HuH-7.5 (cell line): ENCODE measurements around the gene PRPF6.

Experiments used
- DNase-seq: peaks from one replicate; pipeline ENCODE4 v3.0.0; 2011; ENCODE audit warnings: low spot score

The PRPF6 gene

GRCh38 chr20:64035933-64036345, 55.0 kb downstream of the PRPF6 start, which contains the start of gene C20orf204:
Gene C20orf204, plus strand, starts transcription at chr20:64036182. Its CDS starts 142 bp downstream, at chr20:64036324.
- no peak for DNase-seq

GRCh38 chr20:64036346-64037198, 55.6 kb downstream of the PRPF6 start:
- DNase-seq = no peak

DNA sequence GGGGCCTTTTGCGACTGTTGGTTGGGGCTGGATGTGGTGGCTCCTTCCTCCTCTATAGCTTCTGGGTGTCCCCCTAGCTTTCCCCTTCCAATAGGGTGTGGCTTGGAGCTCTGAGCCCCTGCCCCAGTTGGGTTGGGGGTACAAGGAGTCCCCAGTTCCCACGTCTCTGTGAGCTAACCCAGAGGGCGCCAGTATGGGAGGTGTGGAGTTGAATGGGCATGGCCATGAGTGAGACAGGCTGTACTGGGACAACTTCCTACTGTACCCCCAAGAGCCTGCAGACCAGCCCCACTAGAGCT, 56.2 kb downstream of the PRPF6 start:
- no peak for DNase-seq

- no peak for DNase-seq
Measured at GRCh38 chr20:64037498-64038213, 56.7 kb downstream of the PRPF6 start.

DNA sequence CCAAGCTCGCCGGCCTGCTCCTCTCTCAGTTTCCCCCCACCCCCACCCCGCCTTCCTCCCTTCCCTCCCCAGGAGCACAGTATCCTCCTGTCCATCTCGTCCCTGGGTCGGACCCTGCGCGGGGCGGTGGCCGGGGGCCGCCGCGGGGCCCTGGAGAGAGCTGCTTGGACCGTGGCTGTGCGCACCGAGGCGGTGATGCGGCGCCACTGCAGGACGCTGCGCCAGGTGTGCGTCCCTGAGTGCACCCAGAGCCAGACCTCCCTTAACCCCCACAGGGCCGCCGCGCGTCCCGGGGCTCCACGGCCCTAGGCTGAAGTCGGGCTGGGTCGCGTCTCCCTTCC, 57.3 kb downstream of the PRPF6 start:
- DNase-seq = peak; percentile 85

DNA sequence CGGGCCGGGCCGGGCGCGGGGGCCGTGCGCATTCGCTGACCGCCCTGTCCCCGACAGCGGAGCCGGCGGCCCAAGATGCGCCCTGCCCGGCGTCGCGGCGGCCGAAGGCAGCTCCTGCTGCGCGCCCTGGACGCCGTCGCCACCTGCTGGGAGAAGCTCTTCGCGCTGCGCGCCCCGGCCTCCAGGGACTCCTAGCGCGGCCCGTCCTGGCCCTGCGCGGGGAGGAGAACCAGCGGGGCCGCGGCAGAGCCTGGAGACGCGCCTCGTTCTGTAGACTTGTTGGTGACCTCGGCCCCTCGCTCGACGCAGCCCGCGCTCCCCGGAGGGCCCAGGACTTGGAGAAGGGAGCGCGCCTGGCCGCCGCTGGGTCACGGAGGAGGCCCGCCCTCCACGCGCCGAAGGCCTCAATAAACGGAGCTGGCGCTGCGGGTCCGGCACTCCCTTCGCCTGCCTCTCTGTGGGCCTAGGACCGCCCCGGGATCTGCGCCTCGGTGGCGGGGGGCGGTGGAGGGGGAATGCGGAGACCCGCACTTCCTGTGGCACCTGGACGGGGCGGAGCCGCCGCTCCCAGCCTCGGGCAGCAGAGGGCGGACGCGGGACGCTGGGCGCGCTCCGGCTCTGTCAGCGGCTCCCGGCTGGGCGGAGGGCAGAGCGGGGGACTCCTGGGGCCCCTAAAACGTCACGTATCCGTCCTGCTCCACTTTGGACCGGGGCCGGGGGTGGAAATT, 57.8 kb downstream of the PRPF6 start:
- DNase-seq = peak; percentile 98

DNA sequence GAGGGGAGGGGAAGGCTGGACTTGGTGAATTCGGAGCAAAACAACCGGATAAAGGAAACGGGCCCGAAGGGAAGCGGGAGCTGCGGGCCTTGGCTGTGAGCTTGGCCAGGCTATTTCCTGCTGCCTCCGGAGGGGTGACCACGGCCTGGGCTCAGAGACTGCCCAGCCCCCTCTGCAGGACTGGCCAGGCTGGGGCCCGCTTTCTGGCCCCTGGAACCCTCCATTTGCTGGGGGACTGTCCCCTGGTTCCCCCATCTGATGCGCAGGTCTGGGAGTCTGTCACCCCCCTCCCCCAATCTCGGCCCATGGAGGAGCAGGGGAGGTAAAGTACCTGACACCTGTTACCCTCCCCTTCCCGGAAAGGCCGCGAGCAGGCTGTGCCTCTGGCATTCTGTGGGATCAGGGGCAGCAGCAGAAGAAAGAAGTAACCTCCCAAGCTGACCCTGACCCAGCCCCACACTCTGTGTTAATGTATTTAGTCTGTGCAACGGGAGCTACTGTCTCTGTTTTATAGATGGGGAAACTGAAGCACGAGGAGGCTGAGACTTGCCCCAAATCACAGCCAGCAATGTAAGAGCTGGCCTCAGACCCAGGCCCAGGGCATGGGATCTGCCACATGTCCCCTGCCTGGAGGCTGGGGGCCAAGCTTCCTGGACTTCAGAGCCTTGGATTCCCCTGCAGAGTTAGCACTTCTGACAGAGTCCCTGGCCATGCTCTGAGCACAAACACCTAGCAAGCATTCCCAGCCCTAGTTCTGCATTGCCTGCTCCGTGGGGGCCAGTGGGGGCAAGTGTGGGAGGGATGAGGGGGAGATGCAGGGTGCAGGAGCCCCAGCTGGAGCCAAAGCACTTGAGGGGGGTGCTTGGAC, 58.6 kb downstream of the PRPF6 start:
- no peak for DNase-seq

GRCh38 chr20:64040231-64041039, 59.5 kb downstream of the PRPF6 start:
- no peak for DNase-seq

- no peak for DNase-seq
Measured at GRCh38 chr20:64041040-64041780, 60.3 kb downstream of the PRPF6 start.

- no peak for DNase-seq
Measured at GRCh38 chr20:64041781-64042053, 60.8 kb downstream of the PRPF6 start.

DNA sequence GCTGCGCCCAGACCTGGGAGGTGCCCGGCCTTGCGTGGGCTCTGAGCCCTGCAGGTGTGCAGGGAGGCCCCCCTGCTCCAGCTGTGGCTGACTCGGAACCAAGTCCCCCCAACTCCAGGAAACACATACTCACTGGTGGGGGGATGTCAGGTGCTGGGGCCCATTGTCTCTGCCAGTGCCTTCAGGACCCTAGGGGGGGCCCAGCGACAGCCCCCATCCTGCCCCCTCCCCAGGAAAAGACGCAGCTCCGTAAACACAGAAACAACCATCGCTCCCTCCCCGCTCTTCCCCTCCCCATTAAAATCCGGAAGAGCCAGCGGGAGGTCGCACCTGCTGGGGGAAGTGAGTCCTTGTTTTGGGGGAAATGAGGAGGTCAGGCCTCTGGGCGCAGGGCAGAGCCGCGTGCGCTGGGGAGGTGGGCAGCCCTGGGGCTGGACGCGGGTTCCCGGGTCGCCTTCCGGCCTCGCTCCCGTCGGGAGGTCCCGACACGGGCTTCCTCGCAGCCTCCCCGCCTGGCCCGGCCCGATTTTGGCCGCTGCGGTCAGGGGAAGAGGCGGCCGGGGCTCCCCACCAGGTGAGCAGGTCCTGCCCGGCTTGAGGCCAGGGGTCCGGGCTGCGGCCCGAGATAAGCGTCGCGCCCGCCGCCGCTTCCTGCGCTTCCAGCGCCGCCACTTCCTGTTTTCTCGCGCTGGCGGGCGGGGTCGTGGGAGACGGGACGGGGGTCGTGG, 61.3 kb downstream of the PRPF6 start:
- DNase-seq = no peak

GRCh38 chr20:64043768-64044167, 62.8 kb downstream of the PRPF6 start:
- no peak for DNase-seq

DNA sequence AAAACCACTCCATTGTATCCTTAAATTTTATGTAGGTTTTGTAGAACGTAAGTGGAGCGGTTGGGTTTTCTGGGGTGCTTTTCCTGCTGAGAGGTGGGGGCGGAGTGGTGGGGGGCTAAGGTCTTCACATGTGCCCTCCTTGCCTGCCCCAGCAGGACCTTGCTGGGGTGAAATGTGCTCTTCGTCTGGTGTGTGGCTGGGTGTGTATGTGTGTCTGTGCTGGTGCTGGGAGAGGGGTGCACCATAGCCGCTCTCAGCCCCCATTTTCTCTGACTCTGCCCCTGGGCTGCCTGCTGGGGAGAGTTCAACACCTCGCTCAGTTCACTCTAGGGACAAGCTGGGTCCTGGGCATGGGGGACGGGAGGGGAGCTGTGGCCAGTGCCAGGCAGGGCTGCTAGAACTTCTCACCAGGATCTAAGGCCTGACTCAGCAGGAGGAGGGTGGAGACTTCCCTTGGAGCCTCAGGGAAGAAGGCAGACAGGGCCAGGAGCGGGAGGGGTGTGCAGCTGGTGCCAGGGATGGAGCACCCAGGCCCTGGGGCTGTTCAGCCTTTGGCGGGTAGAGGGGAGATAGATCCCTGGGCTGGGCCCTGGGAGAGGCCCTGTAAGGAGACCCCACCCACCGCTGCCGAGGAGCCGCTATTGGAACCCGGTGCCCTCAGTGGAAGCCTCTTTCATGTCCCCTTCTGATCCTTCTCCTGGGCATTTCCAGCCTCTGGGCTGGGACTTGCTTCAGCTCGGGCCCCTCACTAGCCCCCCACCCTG, 63.7 kb downstream of the PRPF6 start:
- no peak for DNase-seq

DNA sequence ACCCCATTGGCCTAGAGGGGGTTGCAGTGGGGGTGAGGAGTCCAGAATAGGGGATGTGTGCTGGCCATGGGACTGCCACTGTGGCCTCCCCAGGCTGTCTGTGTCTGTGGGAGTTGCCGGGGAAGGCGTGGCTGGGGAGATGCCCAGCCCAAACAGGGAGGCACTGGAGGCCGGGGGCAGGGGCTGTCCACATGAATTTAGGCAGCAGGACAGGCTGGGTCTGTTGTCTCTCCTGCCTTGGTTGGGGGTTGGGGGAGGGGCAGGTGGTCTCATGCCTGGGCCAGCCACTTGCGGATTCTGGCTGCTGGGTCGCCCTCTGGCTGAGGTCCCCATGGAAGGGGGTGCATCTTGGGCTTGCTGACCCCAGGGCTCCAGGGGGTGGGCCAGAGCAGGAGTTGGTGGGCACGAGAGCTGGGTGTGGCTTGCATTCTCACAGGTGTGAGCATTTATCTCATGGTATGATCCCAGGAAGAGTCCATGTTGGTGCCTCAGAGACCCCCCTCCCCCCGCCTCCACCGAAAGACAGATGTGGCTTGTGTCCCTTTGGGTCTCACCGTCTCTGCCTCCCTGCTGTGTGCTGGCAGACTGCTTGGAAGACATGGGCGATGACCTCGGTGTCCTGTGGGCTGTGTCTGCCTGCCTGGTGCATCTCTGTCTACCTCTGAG, 64.5 kb downstream of the PRPF6 start:
- no peak for DNase-seq

DNA sequence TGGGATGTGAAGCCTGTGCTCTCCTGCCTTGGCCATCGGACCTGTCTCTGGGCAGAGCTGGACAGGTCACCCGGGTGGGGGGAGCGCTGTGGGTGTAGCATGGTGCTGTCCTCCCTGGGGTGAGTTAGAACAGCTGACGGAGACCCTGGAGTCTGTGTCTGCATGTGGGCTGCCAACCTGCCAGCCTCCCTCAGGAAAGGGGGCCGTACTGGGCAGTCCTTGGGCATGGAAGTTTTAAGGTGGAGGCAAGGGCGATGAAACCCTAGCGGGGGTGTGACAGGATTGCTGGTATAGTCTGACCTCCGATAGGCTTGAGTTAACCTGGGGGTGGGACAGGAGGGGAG, 66.1 kb downstream of the PRPF6 start:
- DNase-seq = no peak

- DNase-seq = no peak
Measured at GRCh38 chr20:64047968-64048401, 67.1 kb downstream of the PRPF6 start.

DNA sequence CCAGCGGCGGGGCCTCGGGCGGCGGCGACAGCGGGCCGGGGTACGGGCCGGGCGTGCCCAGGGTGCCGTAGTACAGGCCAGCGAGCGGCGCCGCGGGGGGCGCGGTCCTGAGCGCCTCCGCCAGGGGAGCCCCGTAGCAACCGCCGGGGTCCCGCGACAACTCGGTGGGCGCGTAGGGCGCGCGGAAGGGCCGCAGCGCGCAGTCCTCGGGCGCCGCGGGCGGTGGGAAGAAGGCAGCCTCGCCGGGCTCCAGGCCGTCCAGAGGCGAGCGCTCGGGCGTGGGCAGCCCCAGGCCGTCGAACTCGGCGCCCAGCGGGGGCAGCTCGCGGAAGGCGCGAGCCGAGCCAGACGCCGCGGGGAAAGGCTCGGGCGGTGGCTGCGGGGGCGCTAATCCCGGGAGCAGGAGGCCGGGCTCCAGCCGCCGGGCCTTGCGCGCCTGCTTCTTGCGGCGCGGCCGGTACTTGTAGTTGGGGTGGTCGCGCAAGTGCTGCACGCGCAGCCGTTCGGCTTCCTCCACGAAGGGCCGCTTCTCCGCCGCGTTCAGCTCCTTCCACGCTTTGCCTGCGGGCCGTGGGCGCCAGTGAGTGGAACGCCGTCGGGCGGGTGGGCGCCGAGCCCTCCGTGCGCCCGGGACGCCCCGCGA, 67.6 kb downstream of the PRPF6 start:
- no peak for DNase-seq
